K562 (cell line): ENCODE results near the gene ZNF646. TPM values are rescaled to one million over a fixed set of nuclear protein-coding genes. Genes with fewer than 3 reads are reported as not detected.

Experiments used
- CHD7 ChIP-seq: fragments of 200-600 bp; sonication (generic); IDR thresholded peaks from one replicate; pipeline ENCODE4 v1.6.1; 2012; ENCODE audit warnings: mild to moderate bottlenecking, low read depth, low read length, inconsistent platforms
- DACH1 ChIP-seq: fragments of 450-650 bp; IDR thresholded peaks from 2 replicates; pipeline ENCODE4 v1.6.1; 2018; ENCODE audit not compliant: partially characterized antibody
- E2F4 ChIP-seq: sonication (generic); formaldehyde crosslinking; IDR thresholded peaks from 2 replicates; pipeline ENCODE4 v1.8.0; 2022; ENCODE audit warnings: mild to moderate bottlenecking, low read depth, missing genetic modification reagents
- EP300 ChIP-seq: IDR thresholded peaks from 2 replicates; pipeline ENCODE4 v1.6.1; 2012; ENCODE audit warnings: low read length, improper control_type of control experiment
- GATA2 ChIP-seq: sonication (generic); formaldehyde crosslinking; IDR thresholded peaks from 2 replicates; pipeline ENCODE4 v1.4.0; 2020; ENCODE audit warnings: mild to moderate bottlenecking, missing genetic modification reagents
- HDGF ChIP-seq: fragments of 450-650 bp; IDR thresholded peaks from 2 replicates; pipeline ENCODE4 v1.6.1; 2016
- RUNX1 ChIP-seq: sonication (generic); IDR thresholded peaks from 2 replicates; pipeline ENCODE4 v1.6.1; 2016; ENCODE audit warnings: antibody characterized with exemption, low read depth
- SIN3A ChIP-seq, 2 experiments: fragments of 150-350 bp in 1 of 2; IDR thresholded peaks; 2 replicates each; pipeline ENCODE4 v1.6.1; 2011 to 2016; ENCODE audit warnings: borderline replicate concordance in 2 of 2, low read depth in 2 of 2, low read length in 2 of 2, mild to moderate bottlenecking in 2 of 2, moderate library complexity in 2 of 2; ENCODE audit not compliant: control insufficient read depth in 1 of 2
- SOX6 ChIP-seq: fragments of 450-650 bp; IDR thresholded peaks from 2 replicates; pipeline ENCODE4 v1.6.1; 2014; ENCODE audit warnings: mild to moderate bottlenecking
- ZBTB34 ChIP-seq: fragments of 250-450 bp; sonication (Bioruptor Pico); IDR thresholded peaks from 2 replicates; pipeline ENCODE4 v1.8.0; 2021; ENCODE audit warnings: mild to moderate bottlenecking, moderate library complexity
- polyA plus RNA-seq, 8 experiments: library from polyadenylated mRNA; depleted of rRNA in 4 of 8; stranded (reverse) in 5 of 8; unstranded in 3 of 8; fragments of >200 nt; fragmentation: Nextera tagmentation in 2 of 8; fragmentation: Illumina TruSeq in 1 of 8; extraction: Ambion mirVana in 2 of 8; extraction: Trizol in 1 of 8; gene quantifications; 2 replicates each; pipeline versions ENCODE4 v1.2.1 to v1.2.3, GENCODE V29; 2011 to 2014; ENCODE audit warnings: inconsistent platforms in 1 of 8, missing spikeins in 1 of 8
- total RNA-seq, 7 experiments: library from RNA; depleted of rRNA in 6 of 7; stranded (reverse); fragments of >200 nt in 6 of 7; fragmentation: Illumina TruSeq in 2 of 7; extraction: Trizol in 2 of 7; gene quantifications; 2 replicates each; pipeline versions ENCODE4 v1.2.1 to v1.2.3, GENCODE V29; 2011 to 2021; ENCODE audit warnings: low replicate concordance in 1 of 7

The ZNF646 gene
- total and polyA plus RNA-seq, 9 of the 15 experiments (the other 6 are each of a cell fraction or from before 2014, with no cell fraction given), result 0.08 to 20.6 (median 8.0) TPM

GRCh38 chr16:31043898-31044481 is 30.2 kb upstream of the ZNF646 start (continued):
- TF ChIP-seq CHD7, result no peak
- no peak for TF ChIP-seq SOX6
- no peak for TF ChIP-seq DACH1
- TF ChIP-seq HDGF, result no peak
- no peak for TF ChIP-seq RUNX1
- no peak for TF ChIP-seq E2F4
- TF ChIP-seq EP300, result no peak
- TF ChIP-seq GATA2, result no peak
- no peak for TF ChIP-seq ZBTB34 (CRISPR knock-in tag)
- TF ChIP-seq SIN3A (IDR thresholded peaks at IDR 0.05; ENCODE audit: borderline replicate concordance in 2 of 2, control insufficient read depth in 1 of 2, low read depth in 2 of 2, low read length in 2 of 2), result no peak
- TF ChIP-seq, all 486 proteins: peak for 0
